Endothelial cell of umbilical vein (primary cell): Measurements from ENCODE around the gene SERINC1. TPM values are rescaled to one million over a fixed set of nuclear protein-coding genes. Genes with fewer than 3 reads are reported as not detected.

Experiments
- BruUV-seq: library from RNA; stranded (reverse); fragments of 400-500 nt; replicated peaks from 2 replicates; lab custom pipeline; 2021; lab: Mats Ljungman, UMichigan
- CTCF ChIA-PET: fragments of 300-600, 350-600 bp; sonication (Branson Sonifier 250); formaldehyde crosslinking; loops from one replicate; lab custom pipeline; 2021; ENCODE audit warnings: antibody characterized with exemption, inconsistent platforms; lab: Charles Lee
- POLR2A ChIA-PET: fragments of 300-600, 350-600 bp; sonication (Branson Sonifier 250); formaldehyde crosslinking; loops from one replicate; lab custom pipeline; 2021; ENCODE audit warnings: antibody characterized with exemption, inconsistent platforms; lab: Charles Lee
- DNase-seq: peaks from one replicate; pipeline ENCODE4 v3.0.0-alpha.2; 2011; ENCODE audit warnings: low read depth, low spot score
- FAIRE-seq: peaks from 2 replicates; lab custom pipeline; 2011; peaks lifted over from hg19 to GRCh38; lab: Jason Lieb, UNC
- H2AFZ ChIP-seq: 2 replicates; pipeline ENCODE4 v1.6.0; 2012; ENCODE audit warnings: low read depth, low read length, control low read depth, inconsistent platforms
- H3K27ac ChIP-seq: 2 replicates; pipeline ENCODE4 v1.5.1; 2011; ENCODE audit warnings: low read depth, mild to moderate bottlenecking, control low read depth, low read length, moderate library complexity; ENCODE audit not compliant: insufficient read depth
- H3K27me3 ChIP-seq, 2 experiments: 2 replicates each; pipeline versions ENCODE4 v1.6.0 to v1.6.1; 2011; ENCODE audit warnings: low read length in 2 of 2, mixed read lengths in 1 of 2; ENCODE audit not compliant: control insufficient read depth in 2 of 2, insufficient read depth in 2 of 2
- H3K36me3 ChIP-seq, 2 experiments: 2 replicates in 1 of 2; 3 replicates in 1 of 2; pipeline ENCODE4 v1.5.1; 2011; ENCODE audit warnings: low read length in 2 of 2, mild to moderate bottlenecking in 1 of 2, moderate library complexity in 1 of 2; ENCODE audit not compliant: control insufficient read depth in 2 of 2, insufficient read depth in 2 of 2; ENCODE audit errors: extremely low read depth in 1 of 2
- H3K4me1 ChIP-seq: 3 replicates; pipeline ENCODE4 v1.5.1; 2011; ENCODE audit warnings: mild to moderate bottlenecking, low read length; ENCODE audit not compliant: control insufficient read depth, insufficient read depth; ENCODE audit errors: extremely low read depth
- H3K4me2 ChIP-seq: 2 replicates; pipeline ENCODE4 v1.6.1; 2011; ENCODE audit warnings: low read length, control low read depth, mixed read lengths; ENCODE audit not compliant: insufficient read depth
- H3K4me3 ChIP-seq, 3 experiments: fragments of 200-600 bp in 1 of 3; sonication (generic), shearing (Covaris generic) in 1 of 3; replicated peaks in 1 of 3; 2 replicates each; pipeline ENCODE4 v1.5.1; 2011 to 2016; ENCODE audit warnings: control low read depth in 3 of 3, low read length in 3 of 3, mild to moderate bottlenecking in 2 of 3, inconsistent platforms in 1 of 3, low read depth in 1 of 3, moderate library complexity in 1 of 3; ENCODE audit not compliant: insufficient read depth in 1 of 3
- H3K79me2 ChIP-seq: 2 replicates; pipeline ENCODE4 v1.6.0; 2012; ENCODE audit warnings: low read length, inconsistent platforms; ENCODE audit not compliant: control insufficient read depth, insufficient read depth
- H3K9ac ChIP-seq: replicated peaks from 2 replicates; pipeline ENCODE3; 2011; ENCODE audit warnings: low read length, control low read depth; ENCODE audit not compliant: insufficient read depth; ENCODE audit errors: extremely low read depth
- H3K9me1 ChIP-seq: replicated peaks from 3 replicates; pipeline ENCODE4 v1.6.0; 2011; ENCODE audit warnings: mild to moderate bottlenecking, low read length; ENCODE audit not compliant: control insufficient read depth, insufficient read depth; ENCODE audit errors: extremely low read depth
- H3K9me3 ChIP-seq: replicated peaks from 2 replicates; pipeline ENCODE4 v1.5.1; 2012; ENCODE audit warnings: low read length, inconsistent platforms; ENCODE audit not compliant: control insufficient read depth, insufficient read depth
- H4K20me1 ChIP-seq: replicated peaks from 2 replicates; pipeline ENCODE3; 2011; ENCODE audit warnings: mild to moderate bottlenecking, low read length; ENCODE audit not compliant: control insufficient read depth, insufficient read depth; ENCODE audit errors: extremely low read depth
- CTCF ChIP-seq, 2 donors: IDR thresholded peaks; 1 replicate in 1 of 2; 2 replicates in 1 of 2; pipeline ENCODE4 v1.5.1; 2011; ENCODE audit warnings: low read length in 2 of 2, mild to moderate bottlenecking in 2 of 2, moderate library complexity in 2 of 2, control low read depth in 1 of 2, inconsistent platforms in 1 of 2, low read depth in 1 of 2; ENCODE audit not compliant: insufficient read depth in 1 of 2; ENCODE audit errors: extremely low read depth in 1 of 2
- EZH2 ChIP-seq: IDR thresholded peaks from 2 replicates; pipeline ENCODE4 v1.6.1; 2012; ENCODE audit warnings: borderline replicate concordance, low read depth, mild to moderate bottlenecking, moderate library complexity, low read length, inconsistent platforms; ENCODE audit not compliant: severe bottlenecking
- FOS ChIP-seq: IDR thresholded peaks from 2 replicates; pipeline ENCODE4 v1.6.1; 2011; ENCODE audit warnings: mild to moderate bottlenecking, low read length, moderate library complexity, borderline replicate concordance; ENCODE audit not compliant: insufficient read depth
- GATA2 ChIP-seq: IDR thresholded peaks from 2 replicates; pipeline ENCODE4 v1.7.0; 2011; ENCODE audit warnings: low read depth, mild to moderate bottlenecking, moderate library complexity, mixed read lengths, low read length; ENCODE audit not compliant: insufficient read length, insufficient read depth
- JUN ChIP-seq: IDR thresholded peaks from 2 replicates; pipeline ENCODE4 v1.6.1; 2011; ENCODE audit warnings: borderline replicate concordance, low read depth; ENCODE audit not compliant: insufficient read length, insufficient read depth
- MYC ChIP-seq: IDR thresholded peaks from one replicate; pipeline ENCODE4 v1.6.1; 2011; ENCODE audit warnings: mild to moderate bottlenecking, low read depth, low read length
- POLR2A ChIP-seq: IDR thresholded peaks from 2 replicates; pipeline ENCODE4 v1.6.1; 2012; ENCODE audit warnings: low read depth, mild to moderate bottlenecking, control low read depth, low read length
- POLR2AphosphoS5 ChIP-seq: IDR thresholded peaks from 2 replicates; pipeline ENCODE4 v1.6.1; 2012; ENCODE audit warnings: low read depth, mild to moderate bottlenecking, control low read depth, low read length, moderate library complexity; ENCODE audit not compliant: insufficient read depth
- dilution Hi-C: fragments of 300-500 bp; cut with MboI; formaldehyde crosslinking; loops from one replicate; pipeline ENCODE4 v1.15.0; 2019; ENCODE audit warnings: low sequenced_read_pairs; ENCODE audit not compliant: extremely low pct_ligation_motif_present
- intact Hi-C: fragments of 100-400 bp; cut with micrococcal nuclease; formaldehyde crosslinking; loops from one replicate; pipeline ENCODE4 v1.10.0; 2022
- polyA plus RNA-seq, 4 experiments: library from polyadenylated mRNA; depleted of rRNA in 3 of 4; stranded (reverse) in 3 of 4; unstranded in 1 of 4; fragments of >200 nt; gene quantifications; 2 replicates each; pipeline versions ENCODE4 v1.2.1 to v1.2.3, GENCODE V29; 2011 to 2012; ENCODE audit warnings: missing spikeins in 1 of 4
- total RNA-seq: library from RNA; stranded (reverse); gene quantifications from 2 replicates; pipeline ENCODE4 v1.2.3, GENCODE V29; 2021
- TF ChIP-seq, protein P1 (sequence below): IDR thresholded peaks from 2 replicates; pipeline ENCODE4 v1.6.1; 2011; ENCODE audit not compliant: insufficient read depth, insufficient read length

Gene SERINC1
- total and polyA plus RNA-seq, 2 donors (not counting 3 experiments of a cell fraction or from before 2014, with no cell fraction given), result 40.4 to 76.5 TPM

GRCh38 chr6:122412001-122412400 is 59.6 kb downstream of the SERINC1 start:
- no peak for FAIRE-seq
- dilution Hi-C loops (no loop called here), intact Hi-C loops (no loop called here)
- H3K9me1 ChIP-seq, result no peaks in the 10 kb centered on the region
- CTCF ChIA-PET, result interaction anchor here (1.2 kb wide), 1 partner anchor 118 kb away, joined by 3 read pairs; no protein-coding TSS in a partner anchor
- POLR2A ChIA-PET, result no interaction called here
- H3K4me1 ChIP-seq, result no peaks in the 10 kb centered on the region
- no peak for TF ChIP-seq POLR2AphosphoS5
- TF ChIP-seq JUN, result no peak
- no peak for TF ChIP-seq CTCF (IDR thresholded peaks at IDR 0.05; ENCODE audit: extremely low read depth in 1 of 2, insufficient read depth in 1 of 2, low read depth in 1 of 2, low read length in 2 of 2)
- TF ChIP-seq GATA2, result no peak
- TF ChIP-seq, protein P1, sequence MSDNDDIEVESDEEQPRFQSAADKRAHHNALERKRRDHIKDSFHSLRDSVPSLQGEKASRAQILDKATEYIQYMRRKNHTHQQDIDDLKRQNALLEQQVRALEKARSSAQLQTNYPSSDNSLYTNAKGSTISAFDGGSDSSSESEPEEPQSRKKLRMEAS, result no peak
- no peak for TF ChIP-seq POLR2A
- no peak for TF ChIP-seq EZH2
- no peak for TF ChIP-seq FOS
- TF ChIP-seq MYC, result no peak
- peaks cover 30% of the 10 kb centered on the region for H3K79me2 ChIP-seq
- no peak overlapping the region for H2AFZ ChIP-seq
- no peaks in the 10 kb centered on the region for H4K20me1 ChIP-seq
- H3K27me3 ChIP-seq, result no peaks in the 10 kb centered on the region
- H3K9me3 ChIP-seq, result no peaks in the 10 kb centered on the region
- DNase-seq, result no peak
- no peak overlapping the region for H3K27ac ChIP-seq
- H3K36me3 ChIP-seq, result no peaks in the 10 kb centered on the region
- BruUV-seq, result no TSS peak
- H3K4me2 ChIP-seq, result no peak overlapping the region
- H3K9ac ChIP-seq, result no peak overlapping the region
- no peak overlapping the region for H3K4me3 ChIP-seq
